NCI-H524 (cell line): ENCODE measurements around the gene SLC25A43.
A peak's percentile ranks its signal among the peaks of the same experiment; 100 is the strongest.
"Not testable (repeated sequence)": the region's sequence is repeated elsewhere in the genome, so short reads cannot be mapped to it uniquely, and the experiment has no call there.

Experiments
- DNase-seq, 2 experiments: peaks; one replicate each; lab custom pipeline; 2025; lab: John Stamatoyannopoulos, UW

Gene SLC25A43

GRCh38 chrX:119410027-119410819, 11.1 kb downstream of the SLC25A43 start:
- DNase-seq, result no peak

GRCh38 chrX:119410854-119411253, 11.7 kb downstream of the SLC25A43 start:
- DNase-seq, result no peak

- DNase-seq, result no peak
These were observed 12.8 kb downstream of the SLC25A43 start for GRCh38 chrX:119411959-119412358.

DNA sequence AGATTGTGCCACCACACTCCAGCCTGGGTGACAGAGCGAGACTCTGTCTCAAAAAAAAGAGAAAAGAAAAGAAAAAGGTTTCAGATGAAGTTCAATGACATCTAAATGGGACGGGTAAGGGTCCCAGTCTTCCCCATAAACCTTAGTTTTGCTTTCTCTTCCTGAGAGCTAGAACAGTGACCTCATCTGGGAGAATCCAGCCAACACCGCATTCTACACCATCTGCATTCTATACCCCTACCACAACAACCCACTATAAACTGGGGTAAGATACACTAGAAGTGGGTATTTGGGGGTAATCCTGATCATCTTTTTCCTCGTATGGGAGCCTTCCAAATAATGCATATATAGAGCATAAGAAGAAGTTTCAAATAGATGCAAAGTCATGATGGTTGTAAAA, 18.2 kb downstream of the SLC25A43 start:
- DNase-seq, result no peak

DNA sequence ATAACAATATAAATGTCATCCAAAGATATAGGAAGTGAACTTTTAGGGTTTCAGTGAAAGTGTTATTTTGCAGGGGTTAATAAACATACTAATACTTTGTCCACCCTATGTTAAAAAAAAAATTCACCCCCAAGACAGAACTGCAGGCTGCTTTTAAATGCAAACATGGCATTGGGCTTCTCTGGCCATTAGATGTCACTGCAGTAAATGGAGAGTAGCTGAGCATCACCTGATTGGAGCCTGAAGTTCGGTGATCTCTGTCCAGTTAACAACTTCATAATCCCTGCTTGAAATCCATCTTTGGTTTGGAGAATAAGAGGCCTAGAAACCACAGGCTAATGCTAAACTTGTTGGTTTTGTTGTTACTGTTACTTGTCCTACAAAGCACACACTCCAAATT, 18.7 kb downstream of the SLC25A43 start:
- DNase-seq, result peak; percentile 0 to 20

DNA sequence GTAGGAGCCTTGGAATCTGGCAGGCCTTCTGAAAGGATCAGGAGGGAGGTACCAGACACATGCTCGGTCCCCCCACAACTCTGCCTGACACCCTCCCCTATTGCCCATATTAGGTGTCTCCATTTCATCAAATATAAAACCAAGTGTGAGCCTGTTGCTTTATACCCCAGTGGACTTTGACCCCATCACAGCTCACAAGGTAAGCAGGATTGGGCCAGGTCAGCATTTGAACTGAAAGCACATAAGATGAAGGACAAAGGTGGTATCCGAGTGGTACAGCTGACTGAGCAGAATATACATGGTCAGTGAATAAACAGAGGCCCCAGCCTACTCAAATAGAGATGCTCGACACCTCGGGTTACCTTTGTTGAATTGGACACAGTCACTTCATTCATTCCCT, 20.0 kb downstream of the SLC25A43 start:
- no peak for DNase-seq

GRCh38 chrX:119419898-119420297, 20.8 kb downstream of the SLC25A43 start:
- DNase-seq, result no peak

DNA sequence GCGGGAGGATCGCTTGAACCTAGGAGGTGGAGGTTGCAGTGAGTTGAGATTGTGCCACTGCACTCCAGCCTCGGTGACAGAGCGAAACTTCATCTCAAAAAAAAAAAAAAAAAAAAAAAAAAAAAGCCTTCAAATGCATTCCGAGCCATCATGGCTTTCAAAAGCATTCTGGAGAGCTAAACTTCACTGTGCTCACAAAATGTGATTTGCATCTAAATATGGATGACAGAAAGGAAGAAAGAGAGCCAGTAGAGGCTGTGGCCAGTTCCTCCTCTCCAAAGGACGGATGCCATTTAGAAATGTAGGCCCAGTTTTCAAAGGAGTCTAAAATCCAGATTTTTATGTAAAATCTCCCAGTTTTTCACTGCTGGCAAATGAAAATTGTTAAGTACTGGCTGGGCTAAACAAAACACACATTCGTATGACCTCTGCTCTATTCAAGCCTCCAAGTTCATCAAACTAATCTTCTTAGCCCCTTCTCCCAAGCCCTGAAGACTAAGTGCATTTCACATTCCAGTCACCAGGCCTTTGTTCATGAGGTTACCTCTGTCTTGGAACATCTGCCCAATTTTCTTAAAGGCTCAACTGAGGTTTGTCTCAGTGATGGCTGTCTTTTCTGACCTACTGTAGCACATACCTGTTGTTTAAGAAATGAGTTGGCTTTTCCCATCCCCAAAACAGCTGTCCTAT, 22.0 kb downstream of the SLC25A43 start:
- no peak for DNase-seq

DNA sequence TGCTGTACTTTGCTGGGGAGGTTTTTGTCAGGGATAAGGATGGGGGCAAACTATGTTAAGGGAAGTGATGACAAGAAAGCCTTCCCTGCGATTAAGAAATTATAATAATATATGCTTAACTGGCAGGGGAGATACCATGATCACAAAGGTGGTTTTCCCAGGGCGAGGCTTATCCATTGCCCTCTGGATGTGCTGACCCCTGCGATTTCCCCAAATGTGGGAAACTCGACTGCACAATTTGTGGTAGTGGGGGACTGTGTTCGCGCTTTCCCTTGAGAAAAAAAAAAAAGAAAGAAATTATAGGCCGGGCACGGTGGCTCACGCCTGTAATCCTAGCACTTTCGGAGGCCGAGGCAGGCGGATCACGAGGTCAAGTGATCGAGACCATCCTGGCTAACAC, 24.5 kb downstream of the SLC25A43 start:
- no peak for DNase-seq

- DNase-seq, result no peak
These were observed 25.9 kb downstream of the SLC25A43 start for GRCh38 chrX:119424999-119425398.

- no peak for DNase-seq
These were observed 28.1 kb downstream of the SLC25A43 start for GRCh38 chrX:119427024-119427794.

DNA sequence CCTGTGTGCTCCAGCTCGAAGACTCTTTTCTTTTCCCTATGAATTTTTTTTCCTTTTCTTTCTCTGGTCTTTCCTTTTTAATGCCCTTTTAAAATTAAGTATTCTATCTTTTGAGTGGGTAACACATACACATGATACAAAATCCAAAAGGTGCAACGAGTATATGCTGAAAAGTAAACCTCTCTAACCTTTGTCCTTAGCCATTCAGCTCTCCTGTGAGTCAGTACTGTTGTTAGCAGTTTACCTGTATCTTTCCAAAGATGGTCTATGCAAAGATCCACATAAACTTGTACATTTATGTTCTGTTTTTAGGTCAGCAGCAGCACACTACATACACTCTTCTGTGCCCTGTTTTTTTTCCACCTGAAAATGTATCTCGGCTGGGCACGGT, 28.7 kb downstream of the SLC25A43 start:
- DNase-seq, result no peak

GRCh38 chrX:119429471-119429870, 30.3 kb downstream of the SLC25A43 start:
- DNase-seq, result no peak

DNA sequence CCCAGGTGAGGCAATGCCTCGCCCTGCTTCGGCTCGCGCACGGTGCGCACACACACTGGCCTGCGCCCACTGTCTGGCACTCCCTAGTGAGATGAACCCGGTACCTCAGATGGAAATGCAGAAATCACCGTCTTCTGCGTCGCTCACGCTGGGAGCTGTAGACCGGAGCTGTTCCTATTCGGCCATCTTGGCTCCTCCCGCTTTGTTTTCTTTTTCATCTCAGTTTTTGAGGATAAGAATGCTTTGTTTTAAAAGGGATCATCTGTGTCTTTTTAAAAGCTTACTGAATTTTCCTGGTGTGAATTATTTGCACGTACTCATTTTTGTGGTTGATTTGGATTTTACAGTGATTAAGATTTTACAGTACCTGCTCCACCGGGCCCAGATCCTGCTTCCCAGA, 42.2 kb downstream of the SLC25A43 start:
- DNase-seq, result not testable (repeated sequence)

DNA sequence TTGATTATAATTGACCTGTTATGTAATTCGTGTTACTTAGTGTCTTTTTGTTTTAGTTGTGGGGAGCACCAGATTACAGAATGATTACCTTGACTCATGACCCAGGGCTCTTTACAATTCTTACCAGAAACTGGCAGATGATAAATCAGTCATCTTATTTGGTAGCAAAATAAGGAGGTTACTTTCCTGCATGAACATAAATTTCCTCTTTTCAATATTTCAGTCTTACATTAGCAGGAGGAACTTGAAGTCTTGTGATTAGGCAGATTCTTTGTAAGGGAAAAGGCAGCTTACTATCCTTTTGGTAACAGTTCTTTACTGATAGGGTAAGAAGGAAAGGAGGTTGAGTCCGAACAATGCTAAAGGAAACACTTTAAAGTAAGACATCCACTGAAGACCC, 43.1 kb downstream of the SLC25A43 start:
- no peak for DNase-seq

DNA sequence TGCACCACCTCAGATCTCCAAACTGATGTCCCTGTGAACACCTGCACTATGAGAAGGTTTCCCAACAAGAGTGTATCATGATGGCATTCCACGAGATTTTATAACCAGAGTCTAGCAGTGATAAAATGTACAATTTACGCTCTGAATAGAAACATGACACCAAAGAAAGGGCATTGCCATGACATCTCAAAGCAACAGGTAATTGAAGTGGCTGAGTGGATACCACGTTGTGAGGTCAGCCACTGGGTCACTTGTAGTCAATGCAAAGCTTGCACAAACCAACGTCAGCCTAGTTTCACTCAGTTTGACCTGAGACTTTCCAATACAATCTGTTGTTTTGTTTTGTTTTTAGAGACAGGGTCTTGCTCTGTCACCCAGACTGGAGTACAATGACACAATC, 54.1 kb downstream of the SLC25A43 start:
- DNase-seq, result no peak

DNA sequence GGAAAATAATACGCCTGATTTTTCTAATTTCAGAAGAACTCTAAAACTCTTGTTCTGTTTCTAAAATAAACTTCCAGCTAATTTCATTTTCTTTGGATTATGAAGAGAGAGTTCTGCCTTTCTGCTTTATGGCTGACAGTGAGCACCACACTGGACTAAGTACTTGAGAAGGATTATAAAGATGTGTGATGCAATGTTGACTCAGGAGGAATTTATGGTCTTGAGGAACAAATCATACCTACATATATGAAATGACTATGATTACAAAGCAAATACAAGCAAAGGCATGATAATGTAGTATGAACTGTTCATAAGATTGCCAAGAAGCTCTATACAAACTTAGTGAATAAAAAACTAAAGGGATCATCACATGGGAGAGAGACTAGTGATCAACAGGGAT, 56.1 kb downstream of the SLC25A43 start:
- no peak for DNase-seq

DNA sequence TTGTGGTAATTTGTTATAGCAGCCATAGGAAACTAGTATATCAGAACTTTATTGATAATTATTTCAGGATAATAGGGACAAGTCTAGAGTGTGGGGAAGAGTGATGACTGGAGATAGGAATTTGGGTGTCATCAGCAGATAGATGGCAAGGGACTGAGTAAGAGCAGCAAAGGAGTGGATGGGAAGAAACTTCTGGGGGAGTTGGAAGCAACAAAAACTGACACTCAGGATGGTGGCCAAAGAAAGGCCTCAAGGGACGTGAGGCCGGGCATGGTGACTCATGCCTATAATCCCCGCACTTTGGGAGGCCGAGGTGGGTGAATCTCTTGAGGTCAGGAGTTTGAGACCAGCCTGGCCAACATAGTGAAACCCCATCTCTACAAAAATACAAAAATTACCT, 60.0 kb downstream of the SLC25A43 start:
- no peak for DNase-seq

DNA sequence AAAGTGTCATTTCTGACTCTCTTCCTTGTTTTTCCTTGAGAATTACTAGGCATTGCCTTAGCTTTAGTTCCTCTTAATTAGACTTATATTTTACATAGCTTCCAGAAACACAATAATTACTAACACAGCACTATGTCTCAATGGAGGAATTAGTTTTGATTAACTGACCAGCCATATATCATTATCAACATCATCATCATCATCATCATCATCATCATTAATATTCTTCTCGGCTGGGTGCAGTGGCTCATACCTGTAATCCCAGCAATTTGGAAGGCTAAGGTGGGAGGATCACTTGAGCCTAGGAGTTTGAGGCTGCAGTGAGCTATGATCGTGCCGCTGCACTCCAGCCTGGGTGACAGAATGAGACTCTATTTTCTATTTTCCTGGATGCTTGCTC, 66.4 kb downstream of the SLC25A43 start:
- no peak for DNase-seq

GRCh38 chrX:119466970-119467369, 67.8 kb downstream of the SLC25A43 start:
- DNase-seq, result no peak

- no peak for DNase-seq
These were observed 68.3 kb downstream of the SLC25A43 start for GRCh38 chrX:119467433-119467832.

DNA sequence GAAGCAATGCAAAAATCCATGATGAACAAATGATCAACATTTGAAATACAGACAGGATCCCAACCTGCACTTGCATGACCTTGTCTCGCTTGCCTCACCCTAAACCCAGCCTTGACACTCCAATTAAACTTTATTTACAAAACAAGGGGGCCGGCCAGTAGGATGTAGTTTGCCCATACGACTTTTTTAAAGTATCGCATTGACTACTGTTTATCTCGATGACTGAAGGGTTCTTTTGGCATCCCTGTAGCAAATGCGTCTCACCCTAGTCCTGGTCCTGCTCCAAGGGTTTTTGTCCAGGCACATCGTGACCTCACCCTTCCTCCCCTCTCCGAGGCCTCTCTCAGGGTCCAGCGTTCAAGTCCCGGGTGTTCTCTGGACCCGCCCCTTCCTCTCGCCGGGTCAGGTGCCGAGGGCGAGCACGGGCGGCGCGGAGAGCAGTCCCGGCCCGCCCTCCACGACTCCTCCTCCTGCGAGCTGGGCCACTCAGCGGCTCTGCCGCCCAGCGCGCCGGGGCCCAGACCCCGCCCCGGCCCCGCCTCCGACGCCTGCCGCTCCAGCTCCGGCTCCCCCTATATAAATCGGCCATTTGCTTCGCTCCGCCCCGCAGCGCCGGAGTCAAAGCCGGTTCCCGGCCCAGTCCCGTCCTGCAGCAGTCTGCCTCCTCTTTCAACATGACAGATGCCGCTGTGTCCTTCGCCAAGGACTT, 68.9 kb downstream of the SLC25A43 start, which contains the start of gene SLC25A5:
Gene SLC25A5, plus strand, starts transcription at position 603 of the 709 bp plus-strand sequence. Its CDS starts 72 bp downstream, at position 675.
- peak; percentile 61 to 90 for DNase-seq
